NCI-H2196 treated with DMSO at 0.1 percent for 48 hours (cell line): ENCODE results near the gene DGKE.

ENCODE experiments used
- DNase-seq: peaks from one replicate; lab custom pipeline; 2025; ENCODE audit not compliant: unreplicated experiment; lab: John Stamatoyannopoulos, UW

Gene DGKE

GRCh38 chr17:56887552-56888467 lies 53.9 kb downstream of the DGKE start:
- DNase-seq, result no peak

GRCh38 chr17:56890390-56890789 lies 56.4 kb downstream of the DGKE start:
- no peak for DNase-seq

DNA sequence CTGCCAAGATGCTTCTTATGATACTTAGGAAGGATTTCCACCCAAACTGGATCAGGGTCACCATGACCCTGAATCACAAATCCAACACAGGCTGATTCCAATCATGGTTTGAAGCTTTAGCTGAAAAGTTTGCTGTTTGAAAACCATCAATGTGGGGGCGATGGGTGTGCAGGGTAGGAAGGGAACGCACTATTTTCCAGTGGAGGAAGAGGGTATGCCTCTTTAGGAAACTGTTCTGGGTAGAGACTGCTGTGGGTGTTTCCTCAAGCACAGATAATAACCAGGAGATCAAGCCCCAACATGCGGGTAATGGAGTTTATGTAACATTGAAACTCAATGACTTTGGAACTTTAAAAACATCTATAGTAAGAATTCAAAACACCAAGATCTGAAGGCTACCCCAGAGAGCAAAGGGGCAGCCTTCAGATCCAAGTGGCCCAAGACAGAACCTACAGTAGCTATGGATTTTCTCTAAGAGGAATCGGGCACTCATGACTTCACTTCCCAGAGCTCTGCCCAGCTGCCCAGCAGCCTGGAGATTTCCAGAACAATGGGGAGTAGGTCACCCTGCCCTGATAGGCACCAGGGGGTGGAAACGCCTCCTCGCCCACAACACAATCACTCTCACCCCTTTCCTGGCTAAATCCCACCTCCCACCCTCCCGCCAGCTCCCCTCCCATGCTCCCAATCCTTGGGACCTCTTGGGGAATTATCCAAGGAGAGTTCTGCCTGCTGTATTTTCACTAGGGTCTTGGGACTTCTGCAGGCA lies 57.1 kb downstream of the DGKE start:
- DNase-seq, result no peak

DNA sequence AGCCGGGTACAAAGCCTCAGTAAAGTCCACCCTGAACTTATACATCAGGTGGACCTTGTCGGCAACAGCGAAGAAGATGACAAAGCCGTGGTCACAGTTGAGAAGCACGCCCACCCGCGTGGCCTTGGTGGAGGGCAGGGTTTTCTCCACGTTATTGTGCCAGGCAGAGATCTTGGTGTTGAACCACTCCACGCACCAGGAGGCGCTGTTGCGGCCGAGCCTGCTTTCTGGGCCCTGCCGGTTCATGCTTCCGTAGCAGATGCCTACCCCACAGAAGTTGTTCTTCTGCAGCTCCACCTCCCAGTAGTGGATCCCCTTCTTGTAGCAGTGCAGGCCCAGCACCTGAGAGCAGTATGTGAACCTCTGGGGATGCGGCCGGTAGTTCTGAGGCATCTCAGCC lies 57.8 kb downstream of the DGKE start:
- no peak for DNase-seq

- DNase-seq, result no peak
Observed at GRCh38 chr17:56892333-56892732, 58.4 kb downstream of the DGKE start.

DNA sequence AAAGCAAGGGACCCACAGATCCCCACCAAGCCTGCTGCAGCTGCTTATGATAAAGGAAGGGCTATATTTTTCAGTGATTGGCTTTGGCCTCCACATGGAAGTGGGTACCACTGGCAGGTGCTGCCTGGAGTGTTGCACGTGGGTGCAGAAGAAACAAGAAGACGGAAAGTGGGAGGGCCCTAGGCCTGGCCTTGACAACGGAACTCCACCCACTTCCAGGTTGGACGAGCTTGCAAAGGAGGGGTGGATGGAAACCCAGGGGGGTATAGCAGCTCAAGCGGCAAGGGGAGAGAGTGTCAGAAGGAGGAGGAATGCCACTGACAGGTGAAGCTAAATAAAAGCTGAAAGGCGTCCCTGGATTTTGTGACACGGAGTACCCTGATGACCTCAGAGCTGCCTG lies 59.6 kb downstream of the DGKE start:
- DNase-seq, result no peak

- no peak for DNase-seq
Observed at GRCh38 chr17:56894859-56895455, 61.0 kb downstream of the DGKE start.

DNA sequence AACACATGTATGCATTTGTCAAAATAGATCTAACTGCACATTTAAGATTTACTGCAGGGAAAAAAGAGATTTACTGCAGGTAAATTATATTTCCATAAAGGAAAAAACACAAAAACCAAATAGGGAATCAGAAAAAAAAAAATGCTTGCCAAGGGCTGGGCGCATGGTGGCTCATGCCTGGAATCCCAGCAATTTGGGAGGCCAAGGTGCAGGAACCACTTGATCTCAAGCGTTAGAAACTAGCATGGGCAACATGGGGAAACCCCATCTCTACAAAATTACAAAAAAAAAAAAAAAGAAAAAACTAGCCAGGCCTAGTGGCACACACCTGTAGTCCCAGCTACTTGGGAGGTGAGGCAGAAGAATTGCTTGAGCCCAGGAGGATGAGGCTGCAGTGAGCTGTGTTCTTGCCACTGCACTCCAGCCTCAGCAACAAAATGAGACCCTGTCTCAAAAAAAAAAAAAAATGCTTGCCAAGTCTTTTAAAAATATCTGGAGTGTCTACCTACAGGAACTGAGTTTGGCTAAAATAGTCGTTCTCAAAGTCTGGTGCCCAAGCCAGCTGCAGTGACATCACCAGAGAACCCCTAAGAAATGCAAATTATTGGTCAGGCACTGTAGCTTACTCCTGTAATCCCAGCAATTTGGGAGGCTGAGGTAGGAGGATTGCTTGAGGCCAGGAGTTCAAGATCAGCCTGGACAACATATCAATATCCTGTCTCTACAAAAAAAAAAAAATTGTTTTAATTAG lies 62.4 kb downstream of the DGKE start:
- no peak for DNase-seq

DNA sequence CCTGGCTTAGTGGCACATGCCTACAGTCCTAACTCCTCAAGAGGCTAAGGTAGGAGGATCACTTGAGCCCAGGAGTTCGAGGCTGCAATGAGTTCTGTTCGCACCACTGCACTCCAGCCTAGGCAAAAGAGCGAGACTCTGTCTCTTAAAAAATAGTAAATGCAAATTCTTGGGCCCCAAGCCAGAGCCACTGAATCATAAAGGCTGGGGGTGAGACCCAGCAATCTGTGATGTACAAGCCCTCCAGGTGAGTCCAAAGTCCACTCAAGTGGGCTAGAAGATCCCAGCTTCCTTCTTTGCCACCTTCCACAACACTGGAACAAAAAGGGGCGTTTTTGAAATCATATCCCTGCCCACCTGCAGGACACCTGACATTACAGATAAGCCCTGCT lies 63.0 kb downstream of the DGKE start:
- no peak for DNase-seq

- DNase-seq, result no peak
Observed at GRCh38 chr17:56897646-56898424, 63.9 kb downstream of the DGKE start.

- DNase-seq, result no peak
Observed at GRCh38 chr17:56898874-56899273, 64.9 kb downstream of the DGKE start.

GRCh38 chr17:56899403-56899802 lies 65.5 kb downstream of the DGKE start:
- no peak for DNase-seq

- no peak for DNase-seq
Observed at GRCh38 chr17:56902348-56902747, 68.4 kb downstream of the DGKE start.

- no peak for DNase-seq
Observed at GRCh38 chr17:56903560-56903959, 69.6 kb downstream of the DGKE start.

DNA sequence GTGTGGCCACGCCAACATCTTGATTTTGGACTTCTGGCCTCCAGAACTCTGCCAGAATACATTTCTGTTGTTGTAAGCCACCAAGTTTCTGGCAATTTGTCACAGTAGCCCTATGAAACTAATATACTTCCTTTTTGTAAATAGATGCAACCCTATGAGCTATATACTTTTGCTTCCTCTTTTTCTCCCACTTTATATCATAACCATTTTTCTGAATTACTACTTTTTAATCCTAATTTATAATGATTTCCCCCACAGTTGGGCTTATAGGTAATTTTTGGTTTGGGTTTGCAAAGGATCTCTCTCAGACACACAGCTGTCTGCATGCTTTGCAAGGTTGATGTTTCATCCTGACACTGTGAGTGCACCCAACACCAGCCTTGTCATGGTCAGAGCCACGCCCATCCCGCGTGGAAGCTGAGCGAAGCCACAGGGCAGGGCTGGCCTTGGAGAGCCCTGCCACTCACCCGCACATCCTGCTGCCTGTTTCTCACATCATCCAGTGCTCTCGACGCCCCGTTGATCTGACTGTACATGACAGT lies 74.1 kb downstream of the DGKE start:
- DNase-seq, result no peak

- no peak for DNase-seq
Observed at GRCh38 chr17:56909742-56910508, 76.0 kb downstream of the DGKE start.

- no peak for DNase-seq
Observed at GRCh38 chr17:56910509-56911235, 76.7 kb downstream of the DGKE start.

- DNase-seq, result no peak
Observed at GRCh38 chr17:56912105-56912999, 78.4 kb downstream of the DGKE start.
